ENCODE data around the gene PLA2G2D.

PLA2G2D gene

DNA sequence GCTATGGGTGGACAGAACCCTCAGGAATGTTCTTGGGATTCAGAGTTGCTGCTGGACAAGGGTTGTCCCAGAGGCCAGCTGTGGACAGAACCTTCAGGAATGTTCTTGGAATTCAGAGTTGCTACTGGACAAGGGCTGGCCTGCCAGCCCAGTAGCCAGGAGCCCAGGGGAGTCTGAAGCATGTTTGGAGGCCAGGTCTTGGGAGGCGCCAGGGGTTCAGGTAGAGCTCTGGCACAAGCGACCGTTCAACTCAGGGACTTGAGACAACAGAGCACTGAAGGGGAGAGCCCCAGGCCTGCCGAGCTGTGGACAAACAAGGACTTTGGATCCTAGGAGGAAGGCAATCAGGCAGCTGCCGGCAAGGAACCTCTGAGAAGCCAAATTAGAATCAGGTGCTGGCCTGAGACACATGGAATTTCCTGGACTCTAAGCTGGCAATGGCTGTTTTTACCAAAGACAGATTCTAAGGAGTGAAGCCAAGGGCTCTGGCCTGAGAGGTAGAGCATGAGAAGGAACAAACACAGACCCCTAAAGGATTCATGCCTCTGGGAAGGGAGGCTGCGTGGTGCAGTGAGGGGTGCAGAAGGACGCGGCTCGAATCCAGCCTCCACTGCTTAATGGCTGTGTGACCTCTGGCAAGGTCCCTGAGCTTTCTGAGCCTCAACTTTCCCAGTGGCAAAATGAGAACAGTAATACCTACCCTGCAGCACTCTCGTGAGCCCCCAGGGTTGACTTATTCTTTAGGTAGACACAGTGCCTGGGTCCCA, 36.0 kb downstream of the PLA2G2D start:
- no peak for DNase-seq

DNA sequence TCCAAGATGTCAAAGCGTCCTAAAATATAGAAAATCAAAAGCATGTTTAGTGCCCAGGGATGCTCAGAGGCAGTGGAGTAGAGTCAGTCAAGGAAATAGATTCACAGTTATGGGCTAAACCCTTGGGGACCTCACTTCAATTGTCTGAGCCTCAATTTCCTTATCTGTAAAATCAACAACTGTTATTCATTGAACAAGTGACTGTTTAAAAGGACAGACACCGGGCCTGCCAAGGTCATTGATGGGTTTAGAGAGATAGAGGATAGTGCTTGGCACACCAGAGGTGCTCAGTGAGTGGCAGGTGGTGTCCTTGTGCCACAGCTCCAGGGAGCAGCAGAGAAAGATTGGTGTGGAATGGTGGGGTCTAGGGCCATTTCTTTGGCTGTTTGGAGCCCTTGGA, 36.6 kb downstream of the PLA2G2D start:
- DNase-seq = no peak

DNA sequence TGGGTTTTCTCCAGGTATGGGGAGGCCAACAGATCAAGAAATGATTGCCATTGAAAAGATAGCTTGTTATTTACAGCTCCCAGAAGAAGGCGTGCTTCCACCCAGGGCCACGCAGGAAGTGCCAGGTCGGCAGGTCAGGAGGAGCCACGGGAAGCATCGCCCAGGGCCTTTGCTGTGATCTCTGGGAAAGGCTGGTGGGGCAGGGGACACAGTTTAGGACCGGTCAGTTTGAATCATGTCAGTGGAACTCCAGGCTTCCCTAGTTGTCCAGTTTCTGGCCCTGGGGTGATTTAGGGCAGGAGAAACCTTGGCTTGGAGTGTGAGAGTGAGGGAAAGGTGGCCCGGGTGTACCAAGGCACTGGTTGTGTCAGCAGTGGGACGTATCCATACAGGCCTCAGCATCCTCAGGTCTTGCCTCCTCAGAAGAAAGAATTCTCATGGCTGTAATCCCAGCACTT, 38.0 kb downstream of the PLA2G2D start:
- DNase-seq = no peak

DNA sequence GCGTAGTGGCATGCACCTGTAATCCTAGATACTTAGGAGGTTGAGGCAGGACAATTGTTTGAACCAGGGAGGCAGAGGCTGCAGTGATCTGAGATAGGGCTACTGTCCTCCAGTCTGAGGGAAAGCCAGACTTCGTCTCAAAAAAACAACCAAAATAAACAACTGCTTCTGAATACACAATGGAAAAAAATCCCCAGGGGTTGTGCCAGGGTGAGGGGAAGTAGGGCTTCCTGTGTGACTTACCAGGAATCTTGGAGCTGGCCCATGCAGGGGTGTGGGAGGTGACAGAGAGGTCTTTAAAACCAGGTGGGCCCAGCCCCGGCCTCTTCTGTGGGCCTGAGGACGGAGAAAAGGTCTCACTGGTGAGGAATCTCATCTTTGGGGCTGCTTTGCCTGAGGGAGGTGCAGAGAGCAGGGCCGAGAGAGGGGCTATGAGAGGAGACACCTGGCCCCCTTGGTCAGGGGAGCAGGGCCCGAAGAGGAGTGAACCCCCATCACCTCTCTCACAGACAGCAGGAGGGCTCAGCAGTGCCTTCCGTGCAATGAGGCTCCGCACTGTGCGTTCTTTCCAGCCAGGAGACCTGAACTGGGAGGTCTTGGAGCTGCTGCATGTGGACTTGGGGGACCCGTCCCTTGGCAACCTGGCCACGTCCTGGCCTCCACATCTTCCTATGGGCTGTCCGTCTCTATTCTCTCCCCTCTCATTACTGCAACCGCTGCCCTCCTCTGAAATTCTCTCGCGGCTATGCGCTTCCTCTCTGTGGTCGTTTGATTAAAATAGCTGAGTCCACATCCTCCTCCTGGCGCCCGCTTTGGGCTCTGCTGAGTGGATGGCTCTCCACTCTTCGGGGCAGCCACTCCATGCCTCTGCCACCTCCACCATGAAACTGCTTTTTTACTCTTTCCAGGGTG, 38.6 kb downstream of the PLA2G2D start:
- no peak for DNase-seq

DNA sequence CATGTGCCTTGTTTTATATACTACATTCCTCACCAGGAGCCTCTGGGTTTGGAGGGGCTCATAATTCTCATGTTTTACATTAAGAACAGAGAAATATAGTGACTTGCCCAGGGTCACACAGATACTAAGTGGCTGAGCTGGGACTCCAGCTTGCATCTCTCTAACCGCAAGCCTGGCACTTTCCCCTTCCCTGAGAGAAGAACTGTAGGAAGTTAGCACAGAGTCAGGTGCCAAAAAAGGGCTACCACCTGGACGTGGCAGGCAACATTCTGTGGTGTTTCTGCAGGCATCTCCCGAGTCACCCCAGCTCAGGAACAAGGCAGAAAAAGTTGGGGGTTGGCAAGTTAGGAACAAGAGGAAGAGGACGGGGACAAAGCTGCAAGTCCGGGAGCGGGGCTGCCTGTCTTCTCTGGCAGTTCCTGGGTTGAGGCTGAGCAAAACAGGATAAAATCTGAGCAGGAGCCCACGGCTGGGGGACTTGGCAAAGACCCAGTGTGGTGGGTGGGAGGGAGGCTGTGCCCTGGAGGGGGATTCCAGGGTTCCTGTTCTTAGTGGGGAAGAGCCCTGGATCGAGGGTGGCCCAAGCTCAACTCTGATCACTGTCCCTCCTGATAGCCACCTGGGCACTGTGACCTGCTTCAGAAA, 39.6 kb downstream of the PLA2G2D start:
- no peak for DNase-seq

DNA sequence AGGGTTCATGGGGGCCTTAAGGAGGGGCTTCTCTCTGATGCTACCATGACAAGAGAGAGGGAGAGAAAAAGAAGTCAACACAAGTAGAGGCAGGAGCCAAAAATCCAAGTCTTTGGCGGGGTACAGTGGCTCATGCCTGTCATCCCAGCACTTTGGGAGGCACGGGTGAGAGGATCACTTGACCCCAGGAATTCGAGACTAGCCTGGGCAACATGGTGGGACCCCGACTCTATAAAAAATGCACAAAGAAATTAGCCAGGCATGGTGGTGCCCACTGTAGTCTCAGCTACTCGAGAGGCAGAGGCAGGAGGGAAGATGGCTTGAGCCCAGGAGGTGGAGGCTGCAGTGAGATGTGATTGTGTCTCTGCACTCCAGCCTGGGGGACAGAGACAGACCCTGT, 40.6 kb downstream of the PLA2G2D start:
- DNase-seq = no peak

DNA sequence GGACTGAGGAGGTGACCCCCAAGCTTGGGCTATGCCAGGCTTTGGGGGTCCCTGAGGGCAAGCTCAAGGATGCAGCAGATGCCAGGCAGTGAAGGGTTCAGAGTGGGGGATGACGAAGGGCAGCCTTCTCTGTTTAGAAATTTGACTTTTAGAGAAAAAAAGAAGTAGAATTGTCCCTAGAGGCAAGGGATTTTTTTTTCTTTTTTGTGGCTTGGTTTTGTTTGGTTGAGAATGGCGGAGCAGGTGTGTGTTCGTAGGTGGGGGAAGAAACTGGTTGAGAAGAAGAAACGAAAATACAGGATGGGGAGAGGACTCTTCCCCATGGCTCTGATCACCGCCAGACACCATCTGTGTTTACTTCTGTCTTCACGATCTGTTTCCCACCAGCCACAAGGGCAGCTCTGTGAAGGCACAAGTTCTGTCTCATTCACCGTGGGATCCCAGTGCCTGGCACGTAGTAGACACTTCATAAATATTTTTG, 41.1 kb downstream of the PLA2G2D start:
- peak; percentile 53 for DNase-seq

DNA sequence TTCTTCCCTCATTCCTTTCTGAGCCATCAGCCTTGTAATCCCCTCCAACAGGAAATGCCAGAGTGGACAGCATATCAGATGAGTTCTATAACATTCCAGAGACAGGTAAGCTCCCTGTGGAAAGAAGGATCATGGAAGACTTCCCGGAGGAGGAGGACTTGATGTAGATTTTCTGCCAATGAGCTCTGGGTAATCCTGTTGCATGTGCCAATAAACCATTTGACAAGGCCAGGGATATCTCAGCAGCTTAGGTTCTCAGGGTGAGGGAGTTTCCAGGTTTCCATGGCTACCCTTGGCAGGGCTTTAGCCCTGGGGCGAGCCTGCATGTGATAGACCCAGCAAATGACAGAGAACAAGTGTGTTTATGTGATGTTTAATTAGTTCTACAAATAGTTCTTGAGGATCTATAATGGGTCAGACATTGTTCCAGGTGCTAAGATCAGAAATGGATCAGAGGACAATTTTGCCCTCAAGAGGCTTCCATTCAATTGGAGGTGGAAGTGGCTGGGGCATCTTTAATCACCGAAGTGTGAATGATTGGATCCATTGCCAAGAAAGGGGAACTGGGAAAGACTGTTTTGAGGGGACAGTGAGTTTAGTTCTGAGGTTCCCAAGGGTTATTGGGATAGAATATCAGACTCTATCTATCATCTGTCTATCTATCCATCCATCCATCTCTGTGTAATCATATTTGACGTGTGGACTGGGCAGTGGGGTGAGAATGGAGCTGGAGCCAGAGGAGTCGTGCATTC, 42.5 kb downstream of the PLA2G2D start:
- no peak for DNase-seq

DNA sequence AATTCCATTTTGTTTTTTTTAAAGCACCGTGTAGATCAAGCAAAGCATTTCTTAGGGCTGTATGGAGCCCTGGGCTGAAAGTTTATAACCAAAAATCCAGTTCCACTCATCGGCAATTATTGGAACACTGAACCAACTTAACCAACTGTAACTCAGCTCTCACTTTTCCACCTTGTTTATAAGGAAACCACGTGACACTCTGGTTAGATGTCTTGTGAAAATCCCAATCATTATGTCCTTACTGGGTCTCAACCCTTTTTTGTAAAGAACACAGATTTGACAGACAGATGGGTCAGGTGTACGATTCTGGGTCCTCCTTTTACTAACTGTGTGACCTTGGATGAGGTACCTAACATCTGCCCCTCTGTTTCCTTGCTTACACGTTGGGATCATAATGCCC, 43.1 kb downstream of the PLA2G2D start:
- no peak for DNase-seq

DNA sequence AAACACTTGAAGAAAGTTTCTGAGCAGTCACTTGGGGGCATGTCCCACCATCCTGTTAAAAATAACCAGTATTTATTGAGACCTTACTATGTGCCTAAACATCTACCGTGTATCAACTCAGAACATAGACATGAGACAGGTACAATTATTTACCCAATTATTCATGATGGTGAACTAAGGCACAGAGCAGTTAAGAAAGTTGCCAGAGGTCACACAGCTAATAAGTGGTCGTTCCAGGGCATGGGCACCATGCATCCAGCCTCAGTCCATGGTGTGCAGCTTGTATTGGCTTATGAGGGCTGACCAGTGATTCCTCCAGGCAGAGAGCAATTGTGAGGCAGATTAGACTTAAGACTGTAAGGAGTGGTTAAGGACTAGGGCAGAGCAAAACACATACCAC, 44.0 kb downstream of the PLA2G2D start:
- DNase-seq = no peak

DNA sequence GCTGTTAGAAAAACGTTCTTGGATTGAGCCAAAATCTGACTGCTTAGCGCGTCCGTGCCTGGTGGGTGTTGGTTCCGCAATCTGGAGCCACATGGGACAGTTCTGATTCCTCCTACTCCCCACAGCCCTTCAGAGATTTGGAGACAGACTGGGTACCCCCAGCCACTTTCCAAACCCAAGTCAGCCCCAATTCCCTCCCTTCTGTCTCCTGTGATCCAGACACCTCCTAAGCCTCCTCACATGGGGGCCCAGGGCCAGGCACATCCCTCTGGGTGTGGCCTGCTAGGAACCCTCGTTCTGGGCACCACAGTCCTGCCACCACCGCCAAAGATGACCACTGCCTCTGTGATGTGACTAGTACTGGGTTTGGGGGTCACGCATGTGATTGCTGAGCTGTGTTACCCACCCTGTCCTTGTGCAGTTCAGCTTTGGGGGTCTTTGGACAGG, 44.6 kb downstream of the PLA2G2D start:
- no peak for DNase-seq

DNA sequence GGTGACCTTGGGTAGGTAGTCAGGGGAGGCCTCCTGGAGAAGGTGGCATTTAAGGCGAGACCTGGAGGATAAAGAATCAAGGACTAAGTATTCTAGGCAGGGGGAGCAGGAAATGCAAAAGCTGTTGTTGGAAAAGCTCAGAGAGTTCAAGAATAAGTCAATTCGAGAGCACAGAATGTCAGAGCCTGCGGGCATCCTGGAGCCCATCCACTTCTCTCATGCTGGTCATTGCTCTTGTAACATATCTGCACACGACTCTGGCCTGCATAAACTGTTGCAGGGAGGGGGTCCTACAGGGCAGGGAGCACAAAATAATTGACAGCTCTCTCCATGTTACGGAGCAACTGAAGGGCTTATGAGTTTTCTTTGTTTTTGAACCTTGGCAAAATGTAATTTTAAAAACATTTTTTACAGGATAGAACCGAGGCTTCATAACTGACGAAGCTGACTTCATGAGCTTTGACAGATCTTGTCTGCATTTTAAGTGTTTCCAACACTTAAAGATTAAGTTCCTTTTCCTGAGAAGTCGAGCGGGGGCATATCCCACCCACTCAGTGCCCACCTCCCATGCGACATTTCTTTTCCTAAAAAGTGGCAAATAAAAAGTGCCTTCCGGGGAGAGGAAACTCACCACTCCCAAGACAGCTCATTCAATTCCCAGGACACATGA, 45.1 kb downstream of the PLA2G2D start:
- DNase-seq = no peak

DNA sequence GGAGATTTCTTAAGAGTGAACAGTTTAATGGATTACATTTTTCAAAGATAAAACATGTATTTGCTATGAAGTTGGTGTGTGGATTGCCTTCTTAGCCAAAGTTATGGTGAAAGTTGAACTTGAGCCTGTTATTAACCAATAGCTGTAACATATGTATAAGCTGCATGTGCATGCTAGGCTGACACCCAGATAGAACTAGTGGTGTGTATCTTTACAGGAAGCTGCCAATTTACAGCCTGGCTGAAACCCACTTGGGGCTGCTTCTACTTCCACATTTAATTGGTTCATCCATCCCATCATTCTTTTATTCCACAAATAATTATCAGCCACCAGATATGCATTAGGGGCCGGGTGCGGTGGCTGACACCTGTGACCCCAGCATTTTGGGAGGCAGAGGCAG, 46.1 kb downstream of the PLA2G2D start:
- no peak for DNase-seq

DNA sequence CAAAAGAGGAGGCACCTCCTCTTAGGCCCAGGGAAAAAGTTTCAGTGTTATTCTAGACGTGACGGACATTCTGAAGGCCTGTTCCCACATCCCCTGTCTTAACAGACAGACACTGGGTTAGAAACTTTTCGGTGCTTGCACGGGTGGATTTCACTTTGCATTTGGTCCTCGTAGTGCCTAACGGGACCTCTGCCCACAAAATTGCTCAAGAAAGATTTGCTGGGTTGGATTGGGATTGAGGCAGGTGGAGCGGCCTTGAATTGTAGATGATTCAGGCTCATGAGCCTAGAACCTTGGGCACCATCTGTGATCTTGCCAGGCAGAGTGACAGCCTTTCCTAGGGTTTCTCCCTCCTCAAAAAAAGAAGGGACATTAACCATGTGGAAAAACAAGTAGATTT, 46.6 kb downstream of the PLA2G2D start:
- no peak for DNase-seq

DNA sequence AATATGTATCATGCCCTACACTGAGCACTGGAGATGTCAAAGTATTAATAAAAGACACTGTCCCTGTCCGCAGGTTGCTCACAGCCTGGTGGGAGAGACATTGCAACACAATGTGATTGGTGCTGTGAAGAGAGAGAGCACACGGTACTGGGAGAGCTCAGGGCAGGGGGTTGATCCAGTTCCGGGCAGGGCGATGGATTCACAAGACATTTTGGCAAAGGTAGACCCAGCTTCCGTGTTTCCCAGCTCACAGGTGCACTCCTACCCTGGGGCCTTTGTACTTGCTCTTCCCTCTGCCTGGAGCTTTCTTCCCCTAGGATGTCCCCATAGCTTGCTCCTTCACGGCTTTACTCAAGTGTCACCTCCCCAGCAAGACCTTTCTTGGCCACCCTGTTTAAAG, 47.9 kb downstream of the PLA2G2D start:
- DNase-seq = no peak

DNA sequence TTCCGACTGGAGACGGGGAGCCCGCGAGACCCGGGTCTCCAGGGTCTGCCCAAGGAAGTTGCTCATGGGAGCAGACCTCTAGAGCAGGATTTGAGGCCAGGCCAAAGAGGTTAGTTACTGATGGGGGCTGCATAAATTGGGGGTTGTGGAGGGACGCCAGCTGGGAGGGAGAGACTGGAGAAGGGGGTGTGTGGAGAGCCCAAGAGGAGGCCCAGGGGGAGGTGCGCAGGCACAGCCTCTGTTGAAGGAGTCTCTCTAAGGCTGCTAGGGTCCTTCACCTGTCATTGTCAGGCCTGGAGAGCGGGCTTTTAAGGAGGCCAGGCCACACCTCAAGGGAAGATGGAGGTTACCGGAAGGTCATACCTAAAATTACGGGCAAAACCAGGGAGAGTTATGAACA, 49.0 kb downstream of the PLA2G2D start:
- DNase-seq = no peak

DNA sequence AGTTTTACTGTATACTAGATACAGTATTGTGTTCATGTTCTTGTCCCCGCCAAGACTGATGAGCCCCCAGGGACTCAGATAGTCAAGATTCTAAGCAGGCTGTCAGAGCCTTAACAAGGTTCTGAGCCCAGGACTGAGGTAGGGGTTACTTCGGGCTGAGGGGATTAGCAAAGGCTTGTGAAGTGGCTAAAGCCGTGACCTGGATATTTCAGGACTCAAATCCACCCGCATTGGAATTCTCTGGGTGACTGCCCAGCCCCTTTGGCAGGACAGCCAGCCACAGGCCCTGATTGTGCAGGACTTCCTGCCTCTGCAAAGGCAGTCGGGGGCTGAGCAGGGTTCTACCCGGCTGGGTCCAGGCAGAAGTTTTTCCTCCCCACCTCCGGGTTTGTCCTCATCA, 49.5 kb downstream of the PLA2G2D start, which contains the start of gene PLA2G5:
Gene PLA2G5, plus strand, starts transcription at position 321 of the 400 bp plus-strand sequence. CDS start 14,637 bp downstream, outside the sequence.
- DNase-seq = no peak

DNA sequence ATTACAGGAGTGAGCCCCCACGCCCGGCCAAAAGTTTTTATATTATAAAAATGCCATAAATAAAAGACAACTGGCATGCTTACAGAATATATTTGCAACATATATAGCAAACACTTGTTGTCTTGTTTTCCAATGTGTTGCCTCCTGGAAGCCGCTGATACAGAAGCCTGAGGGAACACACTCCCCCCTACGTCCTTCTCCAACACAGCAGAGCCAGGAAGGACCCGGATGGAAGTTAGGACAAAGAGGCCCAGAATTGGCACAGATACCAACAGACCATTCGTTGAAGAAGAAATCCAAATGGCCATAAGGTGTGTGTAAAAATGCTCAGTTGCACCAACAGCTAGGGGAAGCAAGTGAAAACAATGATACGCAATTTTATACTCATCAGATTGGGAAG, 50.6 kb downstream of the PLA2G2D start:
- DNase-seq = no peak

DNA sequence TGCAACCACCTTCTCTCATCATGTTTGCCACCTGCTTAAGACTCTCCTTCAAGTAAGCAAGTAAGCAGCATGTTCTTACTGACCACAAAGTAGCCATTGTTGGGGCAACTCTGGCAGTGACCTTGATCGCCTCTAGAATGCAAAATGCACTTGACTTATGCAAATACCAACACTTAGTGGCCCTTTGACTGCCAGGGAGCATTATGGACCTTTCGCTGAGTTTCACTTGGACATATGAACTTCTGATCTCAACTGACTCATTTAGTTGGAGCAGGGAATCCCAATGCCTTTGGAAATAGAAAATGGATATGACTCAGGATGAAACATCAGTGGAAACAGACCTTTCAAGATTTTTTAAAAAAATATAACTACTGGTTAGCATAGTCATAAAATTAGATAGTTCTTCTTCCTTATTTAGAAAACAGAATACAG, 55.5 kb downstream of the PLA2G2D start:
- no peak for DNase-seq

All from NCI-H2171 (cell line).